Raji (cell line): ENCODE results near the gene FHOD3.

Experiments
- POLR2A ChIP-seq: IDR thresholded peaks from 2 replicates; pipeline ENCODE4 v1.6.1; 2011; ENCODE audit warnings: low read depth, low read length, control low read depth; ENCODE audit not compliant: insufficient read depth

The FHOD3 gene

GRCh38 chr18:36752929-36753865 is 455.7 kb downstream of the FHOD3 start:
- no peak for TF ChIP-seq POLR2A

- TF ChIP-seq POLR2A = no peak
These were observed 458.7 kb downstream of the FHOD3 start for GRCh38 chr18:36756242-36756641.

- no peak for TF ChIP-seq POLR2A
These were observed 459.6 kb downstream of the FHOD3 start for GRCh38 chr18:36757081-36757480.

GRCh38 chr18:36757991-36758390 is 460.5 kb downstream of the FHOD3 start:
- TF ChIP-seq POLR2A = no peak

- no peak for TF ChIP-seq POLR2A
These were observed 461.1 kb downstream of the FHOD3 start for GRCh38 chr18:36758623-36759022.

- TF ChIP-seq POLR2A = no peak
These were observed 461.8 kb downstream of the FHOD3 start for GRCh38 chr18:36759167-36759776.

GRCh38 chr18:36760598-36760997 is 463.1 kb downstream of the FHOD3 start:
- no peak for TF ChIP-seq POLR2A

- no peak for TF ChIP-seq POLR2A
These were observed 463.7 kb downstream of the FHOD3 start for GRCh38 chr18:36761186-36761698.

- no peak for TF ChIP-seq POLR2A
These were observed 464.6 kb downstream of the FHOD3 start for GRCh38 chr18:36762074-36762473.

- TF ChIP-seq POLR2A = no peak
These were observed 469.3 kb downstream of the FHOD3 start for GRCh38 chr18:36766836-36767235.

- no peak for TF ChIP-seq POLR2A
These were observed 471.7 kb downstream of the FHOD3 start for GRCh38 chr18:36769172-36769571.

GRCh38 chr18:36769611-36770314 is 472.2 kb downstream of the FHOD3 start:
- no peak for TF ChIP-seq POLR2A

GRCh38 chr18:36770315-36770946 is 472.9 kb downstream of the FHOD3 start:
- TF ChIP-seq POLR2A = no peak

GRCh38 chr18:36771245-36771644 is 473.7 kb downstream of the FHOD3 start:
- no peak for TF ChIP-seq POLR2A

GRCh38 chr18:36772241-36772723 is 474.8 kb downstream of the FHOD3 start:
- TF ChIP-seq POLR2A = no peak
